Vagina (tissue), 2 donors: Measurements from ENCODE around the gene SCGB1D2.

Experiments used
- CTCF ChIP-seq, 3 experiments: fragments of 450-650 bp in 2 of 3; fragments of 200-600 bp in 1 of 3; sonication (generic) in 1 of 3; IDR thresholded peaks; one replicate each; pipeline ENCODE4 v1.5.1; 2017 to 2019; ENCODE audit warnings: antibody characterized with exemption in 3 of 3, mild to moderate bottlenecking in 2 of 3, moderate library complexity in 2 of 3
- POLR2A ChIP-seq, 2 donors: fragments of 450-650 bp; IDR thresholded peaks; one replicate each; pipeline ENCODE4 v1.6.1; 2017; ENCODE audit warnings: antibody characterized with exemption in 2 of 2, mild to moderate bottlenecking in 2 of 2, moderate library complexity in 2 of 2
- POLR2AphosphoS5 ChIP-seq, 2 donors: sonication (generic); formaldehyde crosslinking; IDR thresholded peaks; one replicate each; pipeline ENCODE4 v1.9.0; 2017; ENCODE audit warnings: antibody characterized with exemption in 2 of 2, mild to moderate bottlenecking in 2 of 2, low read depth in 1 of 2; ENCODE audit not compliant: insufficient read depth in 1 of 2

- TF ChIP-seq CTCF (IDR thresholded peaks at IDR 0.05) (no peak), POLR2A (IDR thresholded peaks at IDR 0.05) (no peak), POLR2AphosphoS5 (IDR thresholded peaks at IDR 0.05; ENCODE audit: insufficient read depth in 1 of 2, low read depth in 1 of 2) (no peak)
Observed at GRCh38 chr11:62267576-62267975, 25.5 kb downstream of the SCGB1D2 start.
